ENCODE data around the gene HDAC9.

The HDAC9 gene

GRCh38 chr7:18550574-18550973, 55.0 kb downstream of the HDAC9 start:
- H3K9me3 ChIP-seq: no peaks in the 10 kb centered on the region
- H3K4me1 ChIP-seq: peaks cover 21% of the 10 kb centered on the region
- TF ChIP-seq, protein P1, sequence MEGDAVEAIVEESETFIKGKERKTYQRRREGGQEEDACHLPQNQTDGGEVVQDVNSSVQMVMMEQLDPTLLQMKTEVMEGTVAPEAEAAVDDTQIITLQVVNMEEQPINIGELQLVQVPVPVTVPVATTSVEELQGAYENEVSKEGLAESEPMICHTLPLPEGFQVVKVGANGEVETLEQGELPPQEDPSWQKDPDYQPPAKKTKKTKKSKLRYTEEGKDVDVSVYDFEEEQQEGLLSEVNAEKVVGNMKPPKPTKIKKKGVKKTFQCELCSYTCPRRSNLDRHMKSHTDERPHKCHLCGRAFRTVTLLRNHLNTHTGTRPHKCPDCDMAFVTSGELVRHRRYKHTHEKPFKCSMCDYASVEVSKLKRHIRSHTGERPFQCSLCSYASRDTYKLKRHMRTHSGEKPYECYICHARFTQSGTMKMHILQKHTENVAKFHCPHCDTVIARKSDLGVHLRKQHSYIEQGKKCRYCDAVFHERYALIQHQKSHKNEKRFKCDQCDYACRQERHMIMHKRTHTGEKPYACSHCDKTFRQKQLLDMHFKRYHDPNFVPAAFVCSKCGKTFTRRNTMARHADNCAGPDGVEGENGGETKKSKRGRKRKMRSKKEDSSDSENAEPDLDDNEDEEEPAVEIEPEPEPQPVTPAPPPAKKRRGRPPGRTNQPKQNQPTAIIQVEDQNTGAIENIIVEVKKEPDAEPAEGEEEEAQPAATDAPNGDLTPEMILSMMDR (IDR thresholded peaks at IDR 0.05; ENCODE audit: low read depth, low read length): no peak
- DNase-seq: no peak
- no peak overlapping the region for H3K4me3 ChIP-seq (ENCODE audit: low read depth, low read length)
- H3K27me3 ChIP-seq: no peaks in the 10 kb centered on the region
- H3K36me3 ChIP-seq: no peaks in the 10 kb centered on the region

DNA sequence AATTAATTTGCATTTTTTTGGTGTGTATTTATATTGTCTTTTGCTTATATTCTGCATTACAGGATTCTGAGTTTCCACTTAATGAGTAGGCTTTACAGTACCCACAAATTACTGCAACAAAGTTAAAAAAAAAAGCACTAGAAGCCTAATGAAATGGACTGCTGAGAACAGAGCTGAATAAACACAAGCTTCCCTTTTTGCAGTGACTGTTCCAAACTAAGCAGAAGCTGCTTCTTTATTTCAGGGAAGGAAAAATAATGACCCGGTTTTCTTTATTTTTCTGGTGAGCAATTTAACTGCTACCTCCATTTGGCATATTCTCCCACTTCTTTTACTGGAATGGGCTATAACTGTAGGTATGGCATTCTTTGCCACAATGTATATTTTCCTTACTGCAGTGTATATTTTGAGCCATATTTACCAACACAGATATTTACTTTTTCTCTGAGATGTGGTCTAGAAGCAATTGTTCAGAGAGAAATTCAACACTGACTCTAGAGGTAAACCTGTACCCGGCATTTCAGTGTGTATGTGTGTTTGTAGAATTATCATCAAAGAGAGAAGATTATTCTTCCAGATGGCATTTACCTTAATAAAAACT, 56.9 kb downstream of the HDAC9 start:
- TF ChIP-seq, protein P1 (IDR thresholded peaks at IDR 0.05; ENCODE audit: low read depth, low read length): no peak
- no peaks in the 10 kb centered on the region for H3K9me3 ChIP-seq
- no peaks in the 10 kb centered on the region for H3K27me3 ChIP-seq
- DNase-seq: no peak
- peaks cover 21% of the 10 kb centered on the region for H3K4me1 ChIP-seq
- H3K4me3 ChIP-seq (ENCODE audit: low read depth, low read length): no peak overlapping the region
- H3K36me3 ChIP-seq: no peaks in the 10 kb centered on the region

DNA sequence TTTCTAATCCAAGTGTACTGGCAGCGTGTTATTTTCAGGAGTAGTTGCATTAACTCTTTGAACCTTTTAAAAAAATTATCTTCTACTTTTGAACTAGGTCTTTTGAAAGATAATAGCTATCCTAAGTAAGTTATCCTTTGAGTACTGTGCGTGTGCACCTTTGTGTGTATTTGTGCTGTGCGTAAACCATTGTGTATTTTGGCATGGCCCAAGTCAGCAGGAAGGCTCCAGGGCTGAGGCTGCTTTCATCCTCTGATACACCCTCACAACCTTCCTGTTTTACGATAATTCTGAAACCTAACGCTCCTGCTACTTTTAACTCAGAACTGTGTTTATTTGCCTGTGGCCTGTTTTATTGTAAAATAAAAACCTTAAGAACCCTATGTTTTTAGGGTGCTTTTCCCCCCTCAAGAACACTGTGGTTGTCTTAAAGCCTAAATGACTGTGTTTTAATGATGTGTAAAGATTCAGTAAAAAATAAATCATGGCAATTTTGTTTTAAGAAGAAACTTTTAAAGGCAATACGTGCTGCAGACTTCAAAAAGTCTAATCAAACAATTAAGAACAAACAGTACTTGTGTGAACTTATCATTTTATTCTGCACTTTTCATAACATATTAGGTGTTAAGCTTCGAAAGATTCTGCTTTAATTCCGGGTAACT, 57.5 kb downstream of the HDAC9 start:
- TF ChIP-seq, protein P1 (IDR thresholded peaks at IDR 0.05; ENCODE audit: low read depth, low read length): no peak
- H3K4me3 ChIP-seq (ENCODE audit: low read depth, low read length): no peak overlapping the region

GRCh38 chr7:18553605-18554003, 58.1 kb downstream of the HDAC9 start:
- Histone ChIP-seq H3K4me1 (peaks cover 21% of the 10 kb centered on the region), H3K4me3 (ENCODE audit: low read depth, low read length) (no peak overlapping the region), H3K27me3 (no peaks in the 10 kb centered on the region), H3K9me3 (no peaks in the 10 kb centered on the region), H3K36me3 (no peaks in the 10 kb centered on the region)
- no peak for DNase-seq
- TF ChIP-seq, protein P1 (IDR thresholded peaks at IDR 0.05; ENCODE audit: low read depth, low read length): no peak

More for the DNA sequence above, 57.5 kb downstream of the HDAC9 start:
- Histone ChIP-seq H3K4me1 (peaks cover 21% of the 10 kb centered on the region), H3K9me3 (no peaks in the 10 kb centered on the region), H3K36me3 (no peaks in the 10 kb centered on the region), H3K27me3 (no peaks in the 10 kb centered on the region)
- no peak for DNase-seq

DNA sequence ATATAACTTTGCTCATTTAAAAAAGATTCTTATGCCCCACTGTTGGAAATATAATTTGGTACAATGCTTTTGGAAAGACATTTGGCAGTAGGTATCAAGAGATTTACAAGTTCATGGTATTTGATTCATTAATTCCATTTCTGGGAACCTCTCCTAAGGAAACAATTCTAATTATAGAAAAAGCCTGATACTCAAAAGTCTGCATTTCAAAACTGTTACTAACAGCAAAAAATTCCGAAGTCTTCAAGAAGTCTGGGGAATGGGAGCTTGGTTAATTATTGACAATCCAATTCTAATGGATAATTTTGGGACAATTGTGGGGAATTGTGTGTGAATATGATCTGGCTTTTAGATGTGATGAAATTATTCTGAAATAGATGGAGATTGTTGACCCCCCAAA, 59.6 kb downstream of the HDAC9 start:
- H3K4me3 ChIP-seq (ENCODE audit: low read depth, low read length): no peak overlapping the region
- peaks cover 21% of the 10 kb centered on the region for H3K4me1 ChIP-seq
- H3K36me3 ChIP-seq: no peaks in the 10 kb centered on the region
- TF ChIP-seq, protein P1 (IDR thresholded peaks at IDR 0.05; ENCODE audit: low read depth, low read length): no peak
- no peak for DNase-seq
- H3K27me3 ChIP-seq: no peaks in the 10 kb centered on the region
- no peaks in the 10 kb centered on the region for H3K9me3 ChIP-seq

DNA sequence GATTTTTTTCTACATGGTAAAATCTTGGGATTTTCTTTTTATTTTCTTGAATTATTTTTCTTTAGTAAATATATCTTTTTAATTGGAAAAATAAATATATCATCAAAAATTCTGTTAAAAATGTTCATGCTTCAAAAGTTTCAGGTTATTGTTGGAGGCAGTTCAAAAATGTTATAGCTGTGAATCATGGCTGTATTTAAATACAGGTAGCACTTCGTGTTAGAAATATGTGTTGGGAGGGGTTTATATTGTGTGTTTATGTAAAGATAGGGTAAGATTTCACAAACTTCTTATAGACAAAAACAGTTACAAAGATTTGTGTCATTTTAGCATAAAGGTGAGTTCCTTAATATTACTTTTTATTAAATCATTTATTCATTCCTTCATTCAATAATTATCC, 60.4 kb downstream of the HDAC9 start:
- no peak overlapping the region for H3K4me3 ChIP-seq (ENCODE audit: low read depth, low read length)
- H3K4me1 ChIP-seq: peaks cover 19% of the 10 kb centered on the region
- no peaks in the 10 kb centered on the region for H3K36me3 ChIP-seq
- no peaks in the 10 kb centered on the region for H3K9me3 ChIP-seq
- TF ChIP-seq, protein P1 (IDR thresholded peaks at IDR 0.05; ENCODE audit: low read depth, low read length): no peak
- H3K27me3 ChIP-seq: no peaks in the 10 kb centered on the region
- DNase-seq: no peak

Data from BE2C (cell line).